HG03139 (cell line): ENCODE results near the gene RASL11B.
"Not testable (repeated sequence)": the region's sequence is repeated elsewhere in the genome, so short reads cannot be mapped to it uniquely, and the experiment has no call there.

Source experiments
- ATAC-seq: cut with Tn5 transposase; IDR thresholded peaks from one replicate; pipeline ENCODE4 v1.9.1; 2021; ENCODE audit not compliant: unreplicated experiment

The RASL11B gene

GRCh38 chr4:52861879-52862616 is at the start of gene RASL11B:
RASL11B (plus strand) TSS chr4:52862317; CDS start chr4:52862508, 191 bp downstream.
- peak; percentile 99 for ATAC-seq

GRCh38 chr4:52813546-52813945 is 48.6 kb upstream of the RASL11B start:
- no peak for ATAC-seq

- no peak for ATAC-seq
These were observed 39.5 kb upstream of the RASL11B start for GRCh38 chr4:52822583-52822971.

- no peak for ATAC-seq
These were observed 39.0 kb upstream of the RASL11B start for GRCh38 chr4:52822972-52823701.

- no peak for ATAC-seq
These were observed 38.4 kb upstream of the RASL11B start for GRCh38 chr4:52823702-52824092.

GRCh38 chr4:52824270-52824602 is 37.9 kb upstream of the RASL11B start:
- ATAC-seq, result no peak

- no peak for ATAC-seq
These were observed 37.3 kb upstream of the RASL11B start for GRCh38 chr4:52824603-52825459.

GRCh38 chr4:52825460-52826090 is 36.5 kb upstream of the RASL11B start:
- ATAC-seq, result no peak

- no peak for ATAC-seq
These were observed 28.1 kb upstream of the RASL11B start for GRCh38 chr4:52833941-52834525.

- ATAC-seq, result not testable (repeated sequence)
These were observed 27.3 kb upstream of the RASL11B start for GRCh38 chr4:52834641-52835456.

- no peak for ATAC-seq
These were observed 26.0 kb upstream of the RASL11B start for GRCh38 chr4:52836120-52836519.

GRCh38 chr4:52836678-52837077 is 25.4 kb upstream of the RASL11B start:
- ATAC-seq, result no peak

- ATAC-seq, result no peak
These were observed 24.2 kb upstream of the RASL11B start for GRCh38 chr4:52837716-52838558.

- ATAC-seq, result no peak
These were observed 23.2 kb upstream of the RASL11B start for GRCh38 chr4:52838729-52839586.

- ATAC-seq, result no peak
These were observed 21.4 kb upstream of the RASL11B start for GRCh38 chr4:52840531-52841370.

GRCh38 chr4:52841682-52842456 is 20.2 kb upstream of the RASL11B start:
- no peak for ATAC-seq
